H9 (cell line): Measurements from ENCODE around the gene PCNX3. TPM values are rescaled to one million over a fixed set of nuclear protein-coding genes. Genes with fewer than 3 reads are reported as not detected.

ENCODE experiments used
- DNase-seq: peaks from one replicate; pipeline ENCODE4 v3.0.0-alpha.2; 2017
- H2AFZ ChIP-seq: one replicate; pipeline ENCODE4 v1.6.1; 2013; ENCODE audit warnings: mild to moderate bottlenecking, low read length, control low read depth, moderate library complexity
- H2AK5ac ChIP-seq: 2 replicates; pipeline ENCODE4 v1.6.1; 2013; ENCODE audit warnings: low read length, control low read depth, mixed read lengths; ENCODE audit not compliant: insufficient read length
- H2BK120ac ChIP-seq: one replicate; pipeline ENCODE4 v1.6.1; 2013; ENCODE audit warnings: low read depth, mild to moderate bottlenecking, low read length, control low read depth, inconsistent platforms; ENCODE audit not compliant: poor library complexity, severe bottlenecking
- H2BK12ac ChIP-seq: 2 replicates; pipeline ENCODE4 v1.6.1; 2013; ENCODE audit warnings: low read length, control low read depth, mixed read lengths, low read depth; ENCODE audit not compliant: insufficient read length
- H2BK15ac ChIP-seq: 2 replicates; pipeline ENCODE4 v1.6.1; 2013; ENCODE audit warnings: low read depth, low read length, control low read depth
- H2BK20ac ChIP-seq: one replicate; pipeline ENCODE4 v1.6.1; 2013; ENCODE audit warnings: low read depth, mild to moderate bottlenecking, low read length, control low read depth, inconsistent platforms; ENCODE audit not compliant: poor library complexity, severe bottlenecking
- H2BK5ac ChIP-seq: 2 replicates; pipeline ENCODE4 v1.6.1; 2013; ENCODE audit warnings: low read length, control low read depth, mixed read lengths; ENCODE audit not compliant: insufficient read length
- H3K14ac ChIP-seq: 2 replicates; pipeline ENCODE4 v1.6.1; 2013; ENCODE audit warnings: low read length, control low read depth; ENCODE audit not compliant: insufficient read depth
- H3K18ac ChIP-seq: 2 replicates; pipeline ENCODE4 v1.6.1; 2013; ENCODE audit warnings: low read depth, mild to moderate bottlenecking, mixed read lengths, low read length, control low read depth; ENCODE audit not compliant: insufficient read length
- H3K23ac ChIP-seq: 2 replicates; pipeline ENCODE4 v1.6.1; 2013; ENCODE audit warnings: low read length, control low read depth, mixed read lengths, low read depth; ENCODE audit not compliant: insufficient read length
- H3K23me2 ChIP-seq: 2 replicates; pipeline ENCODE4 v1.6.1; 2013; ENCODE audit warnings: low read depth, mild to moderate bottlenecking, mixed read lengths, low read length, control low read depth; ENCODE audit not compliant: insufficient read length, poor library complexity, severe bottlenecking
- H3K27ac ChIP-seq: 2 replicates; pipeline ENCODE4 v1.5.1; 2013; ENCODE audit warnings: low read length, control low read depth, mixed read lengths, low read depth; ENCODE audit not compliant: insufficient read length
- H3K27me3 ChIP-seq: 2 replicates; pipeline ENCODE4 v1.6.1; 2013; ENCODE audit warnings: low read length, control low read depth, inconsistent platforms; ENCODE audit not compliant: insufficient read depth
- H3K4ac ChIP-seq: 2 replicates; pipeline ENCODE4 v1.6.1; 2013; ENCODE audit warnings: low read depth, mild to moderate bottlenecking, control low read depth, inconsistent platforms, low read length, moderate library complexity
- H3K4me1 ChIP-seq: 2 replicates; pipeline ENCODE4 v1.6.1; 2013; ENCODE audit warnings: low read length, control low read depth, inconsistent platforms; ENCODE audit not compliant: insufficient read depth
- H3K4me2 ChIP-seq: 2 replicates; pipeline ENCODE4 v1.6.1; 2013; ENCODE audit warnings: low read length, control low read depth, mixed read lengths; ENCODE audit not compliant: insufficient read length, insufficient read depth
- H3K56ac ChIP-seq: 2 replicates; pipeline ENCODE4 v1.6.1; 2013; ENCODE audit warnings: low read depth, mild to moderate bottlenecking, mixed read lengths, low read length, control low read depth; ENCODE audit not compliant: insufficient read length
- H3K79me1 ChIP-seq: 2 replicates; pipeline ENCODE4 v1.6.1; 2013; ENCODE audit warnings: low read depth, mild to moderate bottlenecking, moderate library complexity, low read length, control low read depth, inconsistent platforms; ENCODE audit not compliant: insufficient read depth, poor library complexity, severe bottlenecking
- H3K79me2 ChIP-seq: 2 replicates; pipeline ENCODE4 v1.6.1; 2013; ENCODE audit warnings: low read length, control low read depth, inconsistent platforms; ENCODE audit not compliant: insufficient read depth
- H3K9ac ChIP-seq: 2 replicates; pipeline ENCODE4 v1.6.1; 2013; ENCODE audit warnings: low read length, control low read depth, mixed read lengths; ENCODE audit not compliant: insufficient read length; ENCODE audit errors: extremely low read depth
- H3K9me3 ChIP-seq: one replicate; pipeline ENCODE4 v1.6.1; 2013; ENCODE audit warnings: low read depth, low read length, inconsistent platforms; ENCODE audit not compliant: control insufficient read depth
- H3T11ph ChIP-seq: one replicate; pipeline ENCODE4 v1.6.1; 2013; ENCODE audit warnings: mild to moderate bottlenecking, low read length, control low read depth, inconsistent platforms
- H4K20me1 ChIP-seq: one replicate; pipeline ENCODE4 v1.6.1; 2013; ENCODE audit not compliant: control insufficient read depth, insufficient read length, insufficient read depth
- H4K5ac ChIP-seq: 2 replicates; pipeline ENCODE4 v1.6.1; 2013; ENCODE audit warnings: low read depth, mild to moderate bottlenecking, mixed read lengths, low read length, control low read depth; ENCODE audit not compliant: insufficient read length
- H4K8ac ChIP-seq: replicated peaks from 2 replicates; pipeline ENCODE4 v1.6.1; 2013; ENCODE audit warnings: low read length, control low read depth, mixed read lengths, low read depth; ENCODE audit not compliant: insufficient read length
- H4K91ac ChIP-seq: 2 replicates; pipeline ENCODE4 v1.6.1; 2013; ENCODE audit warnings: low read depth, mild to moderate bottlenecking, moderate library complexity, mixed read lengths, low read length, control low read depth; ENCODE audit not compliant: insufficient read length
- H3K27ac Mint-ChIP-seq, 3 experiments: 2 replicates in 2 of 3; 3 replicates in 1 of 3; pipeline ENCODE4 v1.8.0; 2020 to 2021; ENCODE audit warnings: mixed read lengths in 3 of 3, mild to moderate bottlenecking in 1 of 3, moderate library complexity in 1 of 3
- H3K27me3 Mint-ChIP-seq: 2 replicates; pipeline ENCODE4 v1.8.0; 2021; ENCODE audit warnings: low read depth, mild to moderate bottlenecking, moderate library complexity, mixed read lengths
- H3K36me3 Mint-ChIP-seq, 3 experiments: 2 replicates in 2 of 3; 3 replicates in 1 of 3; pipeline ENCODE4 v1.8.0; 2020 to 2021; ENCODE audit warnings: low read depth in 3 of 3, mixed read lengths in 3 of 3; ENCODE audit not compliant: insufficient read depth in 1 of 3
- H3K4me1 Mint-ChIP-seq, 2 experiments: 2 replicates each; pipeline ENCODE4 v1.8.0; 2020; ENCODE audit warnings: mixed read lengths in 2 of 2
- H3K4me3 Mint-ChIP-seq, 2 experiments: 2 replicates in 1 of 2; 3 replicates in 1 of 2; pipeline ENCODE4 v1.8.0; 2020 to 2021; ENCODE audit warnings: mild to moderate bottlenecking in 2 of 2, mixed read lengths in 2 of 2, moderate library complexity in 1 of 2
- H3K9me3 Mint-ChIP-seq, 2 experiments: 2 replicates in 1 of 2; 3 replicates in 1 of 2; pipeline ENCODE4 v1.8.0; 2020; ENCODE audit warnings: mild to moderate bottlenecking in 2 of 2, mixed read lengths in 2 of 2, moderate library complexity in 1 of 2
- WGBS: extraction: QIAGEN DNeasy Blood & Tissue Kit; methylation state at CpG from one replicate; pipeline ENCODE4 v1.1.7; 2013; ENCODE audit warnings: missing lambda C conversion rate, low lambda C conversion rate, mixed read lengths; ENCODE audit not compliant: insufficient read length; ENCODE audit errors: extremely low coverage; 5-methylcytosine and 5-hydroxymethylcytosine counted together
- total RNA-seq: library from RNA; stranded (reverse); gene quantifications from 2 replicates; pipeline ENCODE4 v1.2.1, GENCODE V29; 2021
- TF ChIP-seq, protein P1 (sequence below): fragments of 200-600 bp; sonication (generic); conservative IDR thresholded peaks from 3 replicates; pipeline ENCODE4 v1.8.0; 2021; ENCODE audit warnings: antibody characterized with exemption, mild to moderate bottlenecking

Gene PCNX3
- total RNA-seq, 1 experiment from 2014 or later, result 50.5 TPM

- peaks cover 20% of the 10 kb centered on the region in 2 experiments for H3K4me1 Mint-ChIP-seq
- H4K20me1 ChIP-seq, result no peaks in the 10 kb centered on the region
These were observed 39.1 kb downstream of the PCNX3 start for GRCh38 chr11:65654375-65655349.

More at GRCh38 chr11:65654375-65655349, 39.1 kb downstream of the PCNX3 start:
- H3K27me3 Mint-ChIP-seq, result peaks cover 1% of the 10 kb centered on the region; the same call in 1 of the 2 replicates
- no peak overlapping the region for H3K4me3 Mint-ChIP-seq
- H4K91ac ChIP-seq, result no peak overlapping the region
- no peaks in the 10 kb centered on the region for H3K9me3 ChIP-seq
- H3K79me1 ChIP-seq, result no peaks in the 10 kb centered on the region
- no peak overlapping the region for H3K9ac ChIP-seq
- no CpG with 5 or more reads among the region's 14 CpGs for WGBS
- no peak overlapping the region for H2BK20ac ChIP-seq
- H2BK5ac ChIP-seq, result no peak overlapping the region
- DNase-seq, result no peak
- no peak overlapping the region for H3K27ac Mint-ChIP-seq
- no peak overlapping the region for H4K5ac ChIP-seq
- H3K27me3 ChIP-seq, result no peaks in the 10 kb centered on the region
- no peak overlapping the region for H2AFZ ChIP-seq
- no peak overlapping the region for H3K23ac ChIP-seq
- H2BK15ac ChIP-seq, result no peak overlapping the region
- TF ChIP-seq, protein P1, sequence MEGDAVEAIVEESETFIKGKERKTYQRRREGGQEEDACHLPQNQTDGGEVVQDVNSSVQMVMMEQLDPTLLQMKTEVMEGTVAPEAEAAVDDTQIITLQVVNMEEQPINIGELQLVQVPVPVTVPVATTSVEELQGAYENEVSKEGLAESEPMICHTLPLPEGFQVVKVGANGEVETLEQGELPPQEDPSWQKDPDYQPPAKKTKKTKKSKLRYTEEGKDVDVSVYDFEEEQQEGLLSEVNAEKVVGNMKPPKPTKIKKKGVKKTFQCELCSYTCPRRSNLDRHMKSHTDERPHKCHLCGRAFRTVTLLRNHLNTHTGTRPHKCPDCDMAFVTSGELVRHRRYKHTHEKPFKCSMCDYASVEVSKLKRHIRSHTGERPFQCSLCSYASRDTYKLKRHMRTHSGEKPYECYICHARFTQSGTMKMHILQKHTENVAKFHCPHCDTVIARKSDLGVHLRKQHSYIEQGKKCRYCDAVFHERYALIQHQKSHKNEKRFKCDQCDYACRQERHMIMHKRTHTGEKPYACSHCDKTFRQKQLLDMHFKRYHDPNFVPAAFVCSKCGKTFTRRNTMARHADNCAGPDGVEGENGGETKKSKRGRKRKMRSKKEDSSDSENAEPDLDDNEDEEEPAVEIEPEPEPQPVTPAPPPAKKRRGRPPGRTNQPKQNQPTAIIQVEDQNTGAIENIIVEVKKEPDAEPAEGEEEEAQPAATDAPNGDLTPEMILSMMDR, result no peak
- H4K8ac ChIP-seq, result no peak overlapping the region
- no peak overlapping the region for H3K56ac ChIP-seq
- H3K9me3 Mint-ChIP-seq, result no peaks in the 10 kb centered on the region
- H2AK5ac ChIP-seq, result no peak overlapping the region
- no peak overlapping the region for H2BK120ac ChIP-seq
- peaks cover 4% of the 10 kb centered on the region for H3K23me2 ChIP-seq
- H3K4me1 ChIP-seq, result peaks cover 4% of the 10 kb centered on the region; the same call in 1 of the 2 replicates
- no peak overlapping the region for H3T11ph ChIP-seq
- H3K79me2 ChIP-seq, result no peaks in the 10 kb centered on the region
- no peak overlapping the region for H3K14ac ChIP-seq
- H3K36me3 Mint-ChIP-seq, result peaks cover 34 to 61% (median 54%) of the 10 kb centered on the region in 3 experiments; a peak in 6 of 7 replicates
- no peak overlapping the region for H3K27ac ChIP-seq
- no peak overlapping the region for H3K4me2 ChIP-seq
- no peak overlapping the region for H3K18ac ChIP-seq
- no peak overlapping the region for H2BK12ac ChIP-seq
- H3K4ac ChIP-seq, result no peak overlapping the region
